Measurements from ENCODE around the gene FSTL5.

The FSTL5 gene

GRCh38 chr4:161419822-161420221 lies 744.0 kb downstream of the FSTL5 start:
- no peak for DNase-seq

- no peak for DNase-seq
Observed at GRCh38 chr4:161411901-161412300, 751.9 kb downstream of the FSTL5 start.

- no peak for DNase-seq
Observed at GRCh38 chr4:161404346-161405110, 759.3 kb downstream of the FSTL5 start.

- no peak for DNase-seq
Observed at GRCh38 chr4:161403781-161404180, 760.0 kb downstream of the FSTL5 start.

- no peak for DNase-seq
Observed at GRCh38 chr4:161393602-161394001, 770.2 kb downstream of the FSTL5 start.

- no peak for DNase-seq
Observed at GRCh38 chr4:161382655-161383054, 781.1 kb downstream of the FSTL5 start.

GRCh38 chr4:161376275-161376674 lies 787.5 kb downstream of the FSTL5 start:
- DNase-seq = no peak

GRCh38 chr4:161364681-161365080 lies 799.1 kb downstream of the FSTL5 start:
- DNase-seq = no peak

- DNase-seq = no peak
Observed at GRCh38 chr4:161360982-161361381, 802.8 kb downstream of the FSTL5 start.

- no peak for DNase-seq
Observed at GRCh38 chr4:161359491-161359890, 804.3 kb downstream of the FSTL5 start.

- no peak for DNase-seq
Observed at GRCh38 chr4:161356351-161356750, 807.4 kb downstream of the FSTL5 start.

- DNase-seq = no peak
Observed at GRCh38 chr4:161350946-161351345, 812.9 kb downstream of the FSTL5 start.

- no peak for DNase-seq
Observed at GRCh38 chr4:161345741-161346140, 818.1 kb downstream of the FSTL5 start.

GRCh38 chr4:161343569-161343950 lies 820.2 kb downstream of the FSTL5 start:
- DNase-seq = no peak

GRCh38 chr4:161342881-161343568 lies 820.8 kb downstream of the FSTL5 start:
- DNase-seq = no peak

GRCh38 chr4:161336621-161337020 lies 827.2 kb downstream of the FSTL5 start:
- no peak for DNase-seq

- DNase-seq = no peak
Observed at GRCh38 chr4:161336016-161336530, 827.7 kb downstream of the FSTL5 start.
